GM12891 (cell line): ENCODE data around the gene TYROBP.

ENCODE experiments used
- POLR2A ChIP-seq: IDR thresholded peaks from 2 replicates; pipeline ENCODE4 v1.6.1; 2011; ENCODE audit warnings: low read depth, low read length, control low read depth
- POLR2AphosphoS5 ChIP-seq: IDR thresholded peaks from 2 replicates; pipeline ENCODE4 v1.6.1; 2011; ENCODE audit warnings: low read depth, low read length, control low read depth
- SPI1 ChIP-seq: IDR thresholded peaks from 2 replicates; pipeline ENCODE4 v1.6.1; 2011; ENCODE audit warnings: low read depth, low read length, control low read depth
- TAF1 ChIP-seq: IDR thresholded peaks from 2 replicates; pipeline ENCODE4 v1.6.1; 2011; ENCODE audit warnings: low read depth, low read length, control low read depth

DNA sequence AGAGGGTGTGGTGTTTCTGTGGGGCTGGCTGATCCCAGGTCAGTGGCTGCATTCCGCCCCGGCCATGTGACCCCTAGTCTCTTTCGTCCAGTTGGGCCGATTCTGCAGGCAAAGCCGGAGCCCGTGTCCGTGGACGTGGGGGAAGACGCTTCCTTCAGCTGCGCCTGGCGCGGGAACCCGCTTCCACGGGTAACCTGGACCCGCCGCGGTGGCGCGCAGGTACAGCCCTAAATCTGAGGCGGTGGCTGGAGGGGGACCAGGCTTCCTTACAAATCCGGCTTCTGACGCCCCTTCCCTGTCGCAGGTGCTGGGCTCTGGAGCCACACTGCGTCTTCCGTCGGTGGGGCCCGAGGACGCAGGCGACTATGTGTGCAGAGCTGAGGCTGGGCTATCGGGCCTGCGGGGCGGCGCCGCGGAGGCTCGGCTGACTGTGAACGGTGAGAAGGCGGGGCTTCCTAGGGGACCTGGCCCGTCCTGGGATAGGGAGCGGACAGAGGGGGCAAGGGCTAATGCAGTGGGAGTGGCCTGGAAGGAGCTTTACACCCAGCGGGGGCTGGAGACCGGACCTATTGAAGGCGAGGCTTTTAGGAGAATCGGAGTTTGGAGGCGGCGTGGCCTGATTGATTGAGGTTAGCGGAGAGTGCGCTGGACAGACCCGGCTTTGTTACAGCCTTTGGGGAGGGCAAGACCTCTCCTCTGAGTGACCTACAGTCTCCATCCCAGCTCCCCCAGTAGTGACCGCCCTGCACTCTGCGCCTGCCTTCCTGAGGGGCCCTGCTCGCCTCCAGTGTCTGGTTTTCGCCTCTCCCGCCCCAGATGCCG, 47.1 kb downstream of the TYROBP start:
- TF ChIP-seq POLR2A (no peak), POLR2AphosphoS5 (no peak), TAF1 (no peak), SPI1 (no peak)
